A549 (cell line): ENCODE data around the gene PLPP3. TPM values are rescaled to one million over a fixed set of nuclear protein-coding genes. Genes with fewer than 3 reads are reported as not detected.

ENCODE experiments used
- ATAC-seq, 2 experiments: fragments of 200-7000 bp in 1 of 2; fragments of >200 bp in 1 of 2; cut with Nextera tagmentation in 1 of 2; cut with Tn5 transposase in 1 of 2; 3 replicates each; pipeline versions ENCODE4 v1.8.0 to v1.9.1; 2018 to 2020; ENCODE audit warnings: mild to moderate bottlenecking in 1 of 2, moderate library complexity in 1 of 2
- CTCF ChIA-PET: fragments of 300-600 bp; sonication (Branson Sonifier 250); formaldehyde crosslinking; extraction: SDS; loops from one replicate; lab custom pipeline; 2021; ENCODE audit warnings: antibody characterized with exemption, inconsistent platforms; lab: Yijun Ruan, JAX
- POLR2A ChIA-PET: fragments of 350-600 bp; formaldehyde crosslinking; extraction: SDS; loops from one replicate; lab custom pipeline; 2021; ENCODE audit warnings: antibody characterized with exemption, inconsistent platforms; lab: Yijun Ruan, JAX
- DNase-seq, 2 experiments: peaks; one replicate each; pipeline versions ENCODE4 v3.0.0 to v3.0.0-alpha.2; 2011 to 2016; ENCODE audit warnings: low read depth in 1 of 2, low spot score in 1 of 2
- FAIRE-seq: peaks from 2 replicates; lab custom pipeline; 2011; peaks lifted over from hg19 to GRCh38; lab: Jason Lieb, UNC
- H3K27ac ChIP-seq, 2 experiments: fragments of >200 bp; sonication (Bioruptor Twin); formaldehyde crosslinking; 3 replicates each; pipeline ENCODE4 v1.5.1; 2016 to 2017
- H3K4me1 ChIP-seq: fragments of >200 bp; sonication (Bioruptor Twin); formaldehyde crosslinking; 3 replicates; pipeline ENCODE4 v1.6.1; 2016
- H3K4me2 ChIP-seq: fragments of >200 bp; sonication (Bioruptor Twin); formaldehyde crosslinking; 3 replicates; pipeline ENCODE4 v1.6.1; 2016
- H3K4me3 ChIP-seq: fragments of >200 bp; sonication (Bioruptor Twin); formaldehyde crosslinking; 3 replicates; pipeline ENCODE4 v1.5.1; 2016
- H3K9me3 ChIP-seq: fragments of >200 bp; sonication (Bioruptor Twin); formaldehyde crosslinking; 3 replicates; pipeline ENCODE4 v1.6.1; 2016
- BCL3 ChIP-seq: fragments of >200 bp; sonication (Bioruptor Twin); formaldehyde crosslinking; IDR thresholded peaks from 3 replicates; pipeline ENCODE4 v1.6.1; 2016
- CBX2 ChIP-seq: fragments of 200-600 bp; sonication (generic); IDR thresholded peaks from 2 replicates; pipeline ENCODE4 v1.6.1; 2016; ENCODE audit warnings: low read depth, mild to moderate bottlenecking, borderline replicate concordance
- CHD2 ChIP-seq: fragments of 150-350 bp; IDR thresholded peaks from 2 replicates; pipeline ENCODE4 v1.6.1; 2014; ENCODE audit warnings: low read length; ENCODE audit not compliant: partially characterized antibody
- EHF ChIP-seq: fragments of 250-450 bp; sonication (Bioruptor Pico); IDR thresholded peaks from 2 replicates; pipeline ENCODE4 v1.5.0; 2020; ENCODE audit warnings: mild to moderate bottlenecking
- EP300 ChIP-seq, 2 experiments: fragments of >200 bp; sonication (Bioruptor Twin); formaldehyde crosslinking; IDR thresholded peaks; 2 replicates in 1 of 2; 3 replicates in 1 of 2; pipeline ENCODE4 v1.6.1; 2016 to 2017
- HES2 ChIP-seq: fragments of >200 bp; sonication (Bioruptor Twin); formaldehyde crosslinking; IDR thresholded peaks from 2 replicates; pipeline ENCODE4 v1.6.1; 2016
- JUNB ChIP-seq: fragments of >200 bp; sonication (Bioruptor Twin); formaldehyde crosslinking; IDR thresholded peaks from 2 replicates; pipeline ENCODE4 v1.6.1; 2016
- KDM5A ChIP-seq: fragments of 200-600 bp; sonication (generic); IDR thresholded peaks from 2 replicates; pipeline ENCODE4 v1.6.1; 2016; ENCODE audit warnings: antibody characterized with exemption, mild to moderate bottlenecking
- MAFK ChIP-seq: fragments of 450-650 bp; IDR thresholded peaks from 2 replicates; pipeline ENCODE4 v1.6.1; 2014; ENCODE audit not compliant: partially characterized antibody
- NFE2L2 ChIP-seq: fragments of 150-350 bp; conservative IDR thresholded peaks from 2 replicates; pipeline ENCODE4 v1.6.1; 2014; ENCODE audit warnings: low read length
- PBX3 ChIP-seq: IDR thresholded peaks from 2 replicates; pipeline ENCODE4 v1.6.1; 2012
- POLR2AphosphoS2 ChIP-seq: conservative IDR thresholded peaks from 2 replicates; pipeline ENCODE4 v1.6.1; 2012; ENCODE audit warnings: low read length, improper control_type of control experiment, inconsistent platforms
- RARB ChIP-seq: fragments of 250-450 bp; sonication (Bioruptor Pico); IDR thresholded peaks from 2 replicates; pipeline ENCODE4 v1.8.0; 2021; ENCODE audit warnings: mild to moderate bottlenecking, moderate library complexity
- REST ChIP-seq: fragments of 200-600 bp; sonication (generic); IDR thresholded peaks from 2 replicates; pipeline ENCODE4 v1.6.1; 2016; ENCODE audit warnings: antibody characterized with exemption, mild to moderate bottlenecking, moderate library complexity
- RNF2 ChIP-seq: fragments of 200-600 bp; sonication (generic); IDR thresholded peaks from 2 replicates; pipeline ENCODE4 v1.6.1; 2016; ENCODE audit warnings: low read depth, mild to moderate bottlenecking, antibody characterized with exemption, moderate library complexity, borderline replicate concordance
- SMC3 ChIP-seq: fragments of >200 bp; sonication (Bioruptor Twin); formaldehyde crosslinking; IDR thresholded peaks from 3 replicates; pipeline ENCODE4 v1.6.1; 2018; ENCODE audit warnings: inconsistent platforms
- SREBF2 ChIP-seq: fragments of 450-650 bp; IDR thresholded peaks from 2 replicates; pipeline ENCODE4 v1.6.1; 2014; ENCODE audit warnings: mild to moderate bottlenecking, moderate library complexity
- TP53 ChIP-seq: fragments of 250-450 bp; sonication (Bioruptor Pico); IDR thresholded peaks from 2 replicates; pipeline ENCODE4 v1.5.0; 2021; ENCODE audit warnings: mild to moderate bottlenecking, moderate library complexity
- ZNF302 ChIP-seq: fragments of 250-450 bp; sonication (Bioruptor Pico); IDR thresholded peaks from 2 replicates; pipeline ENCODE4 v1.9.0; 2021; ENCODE audit warnings: inconsistent platforms, mild to moderate bottlenecking, moderate library complexity
- WGBS: methylation state at CpG from one replicate; pipeline ENCODE4 v1.1.6; 2017; ENCODE audit errors: missing lambda C conversion rate; 5-methylcytosine and 5-hydroxymethylcytosine counted together
- polyA plus RNA-seq, 4 experiments: library from polyadenylated mRNA; depleted of rRNA in 3 of 4; stranded (reverse); fragments of >200 nt; fragmentation: RNase III in 1 of 4; extraction: RNeasy Plus Mini Kit Qiagen cat#74134 plus additional on column Dnase treatment in 1 of 4; gene quantifications; 2 replicates in 3 of 4; 3 replicates in 1 of 4; pipeline ENCODE4 v1.2.3, GENCODE V29; 2011 to 2017

PLPP3 gene
- polyA plus RNA-seq, 2 of the 4 experiments (the other 2 are of a cell fraction), result 23.6 to 25.6 TPM

- Histone ChIP-seq H3K9me3 (no peaks in the 10 kb centered on the region), H3K4me1 (no peaks in the 10 kb centered on the region), H3K27ac (no peak overlapping the region), H3K4me3 (no peak overlapping the region), H3K4me2 (no peak overlapping the region)
- TF ChIP-seq SREBF2 (no peak), NFE2L2 (no peak), JUNB (no peak), BCL3 (no peak), HES2 (no peak), EP300 (IDR thresholded peaks at IDR 0.05) (no peak), KDM5A (no peak), CBX2 (no peak), ZNF302 (CRISPR knock-in tag) (no peak)
- ChIA-PET CTCF (no interaction called here), POLR2A (no interaction called here)
- DNase-seq (no peak), ATAC-seq (no peak), FAIRE-seq (no peak)
- WGBS, result 79% methylated on average over 1 of the region's 1 CpG
Measured at GRCh38 chr1:56501426-56501825, 77.9 kb downstream of the PLPP3 start.

GRCh38 chr1:56496821-56497772 is 82.3 kb downstream of the PLPP3 start:
- CTCF ChIA-PET, result no interaction called here
- Histone ChIP-seq H3K4me2 (no peak overlapping the region), H3K27ac (no peak overlapping the region), H3K4me1 (no peaks in the 10 kb centered on the region), H3K9me3 (no peaks in the 10 kb centered on the region), H3K4me3 (no peak overlapping the region)
- 85% methylated on average over 12 of the region's 12 CpGs for WGBS
- FAIRE-seq (no peak), DNase-seq (no peak), ATAC-seq (no peak)
- TF ChIP-seq RARB (CRISPR knock-in tag) (no peak), REST (no peak), MAFK (no peak), PBX3 (no peak), RNF2 (no peak), EHF (CRISPR knock-in tag) (no peak), CHD2 (no peak), TP53 (no peak)
- POLR2A ChIA-PET, result no interaction called here

GRCh38 chr1:56496158-56496557 is 83.2 kb downstream of the PLPP3 start:
- H3K27ac ChIP-seq, result no peak overlapping the region
- 0 out of 3 replicates have a peak, but pooled peaks cover 7% of the 10 kb centered on the region for H3K4me1 ChIP-seq
- WGBS, result 52% methylated on average over 2 of the region's 2 CpGs
- CTCF ChIA-PET, result no interaction called here
- no peak for ATAC-seq
- no peak for DNase-seq
- TF ChIP-seq NFE2L2, result no peak
- TF ChIP-seq SMC3, result no peak
- TF ChIP-seq POLR2AphosphoS2, result no peak
- POLR2A ChIA-PET, result no interaction called here
- no peak for FAIRE-seq
- H3K4me3 ChIP-seq, result no peak overlapping the region
- H3K9me3 ChIP-seq, result no peaks in the 10 kb centered on the region
- no peak overlapping the region for H3K4me2 ChIP-seq
